T-cell (primary cell): Measurements from ENCODE around the gene CEBPG. TPM values are rescaled to one million over a fixed set of nuclear protein-coding genes. Genes with fewer than 3 reads are reported as not detected.

Experiments used
- ATAC-seq, 4 experiments: fragments of 200-7000 bp in 3 of 4; fragments of 150-1000 bp in 1 of 4; cut with Tn5 transposase; replicated peaks in 1 of 4; 1 replicate in 3 of 4; 2 replicates in 1 of 4; pipeline ENCODE4 v1.10.0; 2021; ENCODE audit warnings: moderate library complexity in 3 of 4, mild to moderate bottlenecking in 2 of 4, moderate number of reproducible peaks in 1 of 4
- CTCF ChIA-PET, 2 donors: fragments of 300-600 bp; sonication (Branson Sonifier 250); formaldehyde crosslinking; loops; one replicate each; lab custom pipeline; 2022; ENCODE audit warnings: antibody characterized with exemption in 2 of 2; lab: Charles Lee
- POLR2A ChIA-PET, 2 donors: fragments of 300-600 bp; sonication (Branson Sonifier 250); formaldehyde crosslinking; loops; one replicate each; lab custom pipeline; 2022; ENCODE audit warnings: antibody characterized with exemption in 2 of 2; lab: Charles Lee
- DNase-seq, 35 experiments: peaks; one replicate each; pipeline versions ENCODE4 v3.0.0 to v3.0.0-alpha.2; 2013 to 2023
- H3K27ac ChIP-seq: one replicate; pipeline ENCODE4 v1.5.1; 2013; ENCODE audit warnings: low read length
- H3K27me3 ChIP-seq, 2 experiments: replicated peaks in 1 of 2; 1 replicate in 1 of 2; 2 replicates in 1 of 2; pipeline versions ENCODE4 v1.6.1 to v1.7.0; 2013; ENCODE audit warnings: low read length in 1 of 2, mixed read lengths in 1 of 2; ENCODE audit not compliant: control insufficient read depth in 2 of 2, insufficient read depth in 2 of 2; ENCODE audit errors: extremely low read depth in 1 of 2
- H3K36me3 ChIP-seq, 2 donors: 1 replicate in 1 of 2; 2 replicates in 1 of 2; pipeline versions ENCODE4 v1.6.1 to v1.7.0; 2013; ENCODE audit warnings: low read length in 1 of 2; ENCODE audit not compliant: control insufficient read depth in 2 of 2, insufficient read depth in 1 of 2; ENCODE audit errors: extremely low read depth in 1 of 2
- H3K4me1 ChIP-seq, 2 experiments: 1 replicate in 1 of 2; 2 replicates in 1 of 2; pipeline versions ENCODE4 v1.6.1 to v1.7.0; 2013; ENCODE audit warnings: low read length in 2 of 2, mixed read lengths in 1 of 2; ENCODE audit not compliant: insufficient read depth in 2 of 2, control insufficient read depth in 1 of 2; ENCODE audit errors: extremely low read depth in 1 of 2
- H3K4me3 ChIP-seq, 2 donors: 1 replicate in 1 of 2; 2 replicates in 1 of 2; pipeline versions ENCODE4 v1.5.1 to v1.7.0; 2013; ENCODE audit warnings: mild to moderate bottlenecking in 2 of 2, low read length in 1 of 2, moderate library complexity in 1 of 2; ENCODE audit not compliant: control insufficient read depth in 1 of 2; ENCODE audit errors: extremely low read depth in 1 of 2
- H3K9me3 ChIP-seq: 2 replicates; pipeline ENCODE4 v1.7.0; 2013
- H3K27ac Mint-ChIP-seq, 2 donors: one replicate each; pipeline ENCODE4 v1.8.0; 2020 to 2021; ENCODE audit warnings: mild to moderate bottlenecking in 2 of 2, mixed read lengths in 2 of 2
- H3K27me3 Mint-ChIP-seq, 2 donors: one replicate each; pipeline ENCODE4 v1.8.0; 2021 to 2022; ENCODE audit warnings: mixed read lengths in 2 of 2
- H3K36me3 Mint-ChIP-seq: one replicate; pipeline ENCODE4 v1.8.0; 2021; ENCODE audit warnings: mixed read lengths
- H3K4me1 Mint-ChIP-seq, 3 donors: one replicate each; pipeline ENCODE4 v1.8.0; 2020 to 2022; ENCODE audit warnings: mixed read lengths in 3 of 3, mild to moderate bottlenecking in 1 of 3
- H3K4me3 Mint-ChIP-seq, 3 donors: one replicate each; pipeline ENCODE4 v1.8.0; 2020 to 2022; ENCODE audit warnings: mild to moderate bottlenecking in 3 of 3, mixed read lengths in 3 of 3, moderate library complexity in 3 of 3
- H3K9me3 Mint-ChIP-seq, 3 donors: one replicate each; pipeline ENCODE4 v1.8.0; 2020 to 2022; ENCODE audit warnings: mixed read lengths in 3 of 3
- WGBS: methylation state at CpG from one replicate; pipeline ENCODE4 v1.1.5; 2013; ENCODE audit warnings: missing lambda C conversion rate; ENCODE audit not compliant: insufficient coverage; 5-methylcytosine and 5-hydroxymethylcytosine counted together
- total RNA-seq, 35 experiments: library from RNA in 6 of 35; stranded (reverse) in 6 of 35; fragments of 120-200 nt in 1 of 35; gene quantifications; one replicate each; pipeline versions ENCODE4 v1.2.1 to v1.2.4 and lab custom pipeline; 2013 to 2026

CEBPG gene
- total RNA-seq, 5 donors from 2014 or later (not counting 1 experiment from before 2014, with no cell fraction given), result 15.9 to 27.1 (median 25.1) TPM

GRCh38 chr19:33422369-33423180 is 49.1 kb downstream of the CEBPG start:
- POLR2A ChIA-PET, result no interaction called here
- no peaks in the 10 kb centered on the region for H3K4me1 Mint-ChIP-seq
- no peak overlapping the region for H3K27ac ChIP-seq
- no peak overlapping the region for H3K27ac Mint-ChIP-seq
- H3K9me3 ChIP-seq, result no peaks in the 10 kb centered on the region
- no peaks in the 10 kb centered on the region for H3K4me1 ChIP-seq
- H3K4me3 Mint-ChIP-seq, result no peak overlapping the region
- peaks cover 3% of the 10 kb centered on the region for H3K36me3 Mint-ChIP-seq
- H3K27me3 Mint-ChIP-seq, result no peaks in the 10 kb centered on the region
- no peaks in the 10 kb centered on the region for H3K27me3 ChIP-seq
- CTCF ChIA-PET, result no interaction called here
- 98% methylated on average over 3 of the region's 3 CpGs for WGBS
- no peak overlapping the region for H3K4me3 ChIP-seq
- ATAC-seq (no peak), DNase-seq (no peak)
- H3K9me3 Mint-ChIP-seq, result no peaks in the 10 kb centered on the region
- H3K36me3 ChIP-seq, result peaks cover 0 to 4% of the 10 kb centered on the region in 2 donors

- ATAC-seq, result no peak
- no peaks in the 10 kb centered on the region for H3K27me3 ChIP-seq
- DNase-seq, result no peak
- Mint-ChIP-seq H3K4me3 (no peak overlapping the region), H3K36me3 (peaks cover 3% of the 10 kb centered on the region), H3K9me3 (no peaks in the 10 kb centered on the region), H3K27me3 (no peaks in the 10 kb centered on the region), H3K27ac (no peak overlapping the region), H3K4me1 (no peaks in the 10 kb centered on the region)
- CTCF ChIA-PET, result no interaction called here
- 95% methylated on average over 6 of the region's 8 CpGs for WGBS
- no peaks in the 10 kb centered on the region for H3K9me3 ChIP-seq
- H3K4me3 ChIP-seq, result no peak overlapping the region
- H3K36me3 ChIP-seq, result peaks cover 0 to 4% of the 10 kb centered on the region in 2 donors
- POLR2A ChIA-PET, result interaction anchor here in 1 of 2 donors (0.7 kb wide), 1 partner anchor 802 kb away, joined by 3 read pairs; no protein-coding TSS in a partner anchor
- H3K4me1 ChIP-seq, result no peaks in the 10 kb centered on the region
- no peak overlapping the region for H3K27ac ChIP-seq
Observed at GRCh38 chr19:33424181-33424580, 50.7 kb downstream of the CEBPG start.

GRCh38 chr19:33426621-33427361 is 53.3 kb downstream of the CEBPG start:
- H3K9me3 Mint-ChIP-seq, result no peaks in the 10 kb centered on the region
- H3K4me1 ChIP-seq, result peaks cover 0 to 9% of the 10 kb centered on the region in 2 experiments
- CTCF ChIA-PET, result interaction anchor here in 1 of 2 donors (0.6 kb wide), 1 partner anchor 365 kb away, joined by 3 read pairs; no protein-coding TSS in a partner anchor

GRCh38 chr19:33427801-33428626 is 54.5 kb downstream of the CEBPG start:
- 90% methylated on average over 17 of the region's 22 CpGs for WGBS
- ChIA-PET POLR2A (no interaction called here), CTCF (no interaction called here)
- Mint-ChIP-seq H3K27me3 (no peaks in the 10 kb centered on the region), H3K27ac (peak overlapping the region in 1 of 2 donors; percentile 34), H3K9me3 (no peaks in the 10 kb centered on the region), H3K36me3 (peaks cover 3% of the 10 kb centered on the region), H3K4me1 (peaks cover 8 to 14% (median 12%) of the 10 kb centered on the region in 3 donors), H3K4me3 (no peak overlapping the region)
- ATAC-seq, result no peak
- no peak for DNase-seq
- Histone ChIP-seq H3K4me3 (no peak overlapping the region), H3K4me1 (peaks cover 0 to 9% of the 10 kb centered on the region in 2 experiments), H3K27ac (no peak overlapping the region), H3K27me3 (no peaks in the 10 kb centered on the region), H3K36me3 (no peaks in the 10 kb centered on the region), H3K9me3 (no peaks in the 10 kb centered on the region)

More at GRCh38 chr19:33426621-33427361, 53.3 kb downstream of the CEBPG start:
- H3K27ac Mint-ChIP-seq, result no peak overlapping the region
- no peaks in the 10 kb centered on the region for H3K9me3 ChIP-seq
- H3K36me3 ChIP-seq, result no peaks in the 10 kb centered on the region
- POLR2A ChIA-PET, result no interaction called here
- H3K27me3 Mint-ChIP-seq, result no peaks in the 10 kb centered on the region
- no peak overlapping the region for H3K4me3 Mint-ChIP-seq
- H3K27ac ChIP-seq, result no peak overlapping the region
- 94% methylated on average over 18 of the region's 24 CpGs for WGBS
- DNase-seq, result no peak
- H3K4me1 Mint-ChIP-seq, result peaks cover 8 to 14% (median 12%) of the 10 kb centered on the region in 3 donors
- H3K27me3 ChIP-seq, result no peaks in the 10 kb centered on the region
- ATAC-seq, result no peak
- H3K4me3 ChIP-seq, result no peak overlapping the region
- H3K36me3 Mint-ChIP-seq, result peaks cover 3% of the 10 kb centered on the region

- 91% methylated on average over 4 of the region's 5 CpGs for WGBS
- H3K27me3 ChIP-seq, result no peaks in the 10 kb centered on the region
- ChIA-PET POLR2A (no interaction called here), CTCF (no interaction called here)
- no peak overlapping the region for H3K27ac ChIP-seq
- Mint-ChIP-seq H3K36me3 (peaks cover 3% of the 10 kb centered on the region), H3K27me3 (no peaks in the 10 kb centered on the region), H3K4me3 (no peak overlapping the region), H3K4me1 (peaks cover 8 to 14% (median 12%) of the 10 kb centered on the region in 3 donors), H3K27ac (peak overlapping the region in 1 of 2 donors; percentile 34), H3K9me3 (no peaks in the 10 kb centered on the region)
- no peak overlapping the region for H3K4me3 ChIP-seq
- H3K4me1 ChIP-seq, result peaks cover 0 to 9% of the 10 kb centered on the region in 2 experiments
- DNase-seq (no peak), ATAC-seq (no peak)
- no peaks in the 10 kb centered on the region for H3K36me3 ChIP-seq
- H3K9me3 ChIP-seq, result no peaks in the 10 kb centered on the region
Observed at GRCh38 chr19:33428627-33429125, 55.2 kb downstream of the CEBPG start.
